SK-N-SH treated with all-trans-retinoic acid at 6 μM for 48 hours (cell line): ENCODE measurements around the gene ANK2.

ENCODE experiments used
- BACH2 ChIP-seq: fragments of 250-450 bp; sonication (Bioruptor Pico); IDR thresholded peaks from 2 replicates; pipeline ENCODE4 v1.9.0; 2021; ENCODE audit warnings: mild to moderate bottlenecking, borderline replicate concordance
- CSRNP3 ChIP-seq: fragments of 250-450 bp; sonication (Bioruptor Pico); IDR thresholded peaks from 2 replicates; pipeline ENCODE4 v1.5.1; 2021; ENCODE audit warnings: mild to moderate bottlenecking, moderate library complexity
- ESRRG ChIP-seq: fragments of 250-450 bp; sonication (Bioruptor Pico); IDR thresholded peaks from 2 replicates; pipeline ENCODE4 v1.6.1; 2021; ENCODE audit warnings: mild to moderate bottlenecking
- GLIS3 ChIP-seq: fragments of 250-450 bp; sonication (Bioruptor Pico); IDR thresholded peaks from 2 replicates; pipeline ENCODE4 v1.5.0; 2020; ENCODE audit warnings: mild to moderate bottlenecking, moderate library complexity
- RARB ChIP-seq: fragments of 250-450 bp; sonication (Bioruptor Pico); IDR thresholded peaks from 2 replicates; pipeline ENCODE4 v1.8.0; 2021; ENCODE audit warnings: mild to moderate bottlenecking, moderate library complexity
- SNAI2 ChIP-seq: fragments of 250-450 bp; sonication (Bioruptor Pico); IDR thresholded peaks from 2 replicates; pipeline ENCODE4 v1.5.0; 2020; ENCODE audit warnings: mild to moderate bottlenecking, moderate library complexity
- TOX ChIP-seq: fragments of 250-450 bp; sonication (Bioruptor Pico); IDR thresholded peaks from 2 replicates; pipeline ENCODE4 v1.8.0; 2021; ENCODE audit warnings: mild to moderate bottlenecking, moderate library complexity, borderline replicate concordance
- TSHZ2 ChIP-seq: fragments of 250-450 bp; sonication (Bioruptor Pico); IDR thresholded peaks from 2 replicates; pipeline ENCODE4 v1.5.0; 2020; ENCODE audit warnings: mild to moderate bottlenecking, moderate library complexity
- ZFP3 ChIP-seq: fragments of 250-450 bp; sonication (Bioruptor Pico); IDR thresholded peaks from 2 replicates; pipeline ENCODE4 v1.5.0; 2020; ENCODE audit warnings: mild to moderate bottlenecking, moderate library complexity
- ZFP30 ChIP-seq: fragments of 450-650 bp; formaldehyde crosslinking; IDR thresholded peaks from 2 replicates; pipeline ENCODE4 v1.5.0; 2022; ENCODE audit warnings: mild to moderate bottlenecking, moderate library complexity
- ZNF565 ChIP-seq: fragments of 450-650 bp; formaldehyde crosslinking; conservative IDR thresholded peaks from 2 replicates; pipeline ENCODE4 v1.5.0; 2020; ENCODE audit warnings: low read depth, mild to moderate bottlenecking, moderate library complexity
- TF ChIP-seq, protein P1 (sequence below): fragments of 250-450 bp; sonication (Bioruptor Pico); IDR thresholded peaks from 2 replicates; pipeline ENCODE4 v1.8.0; 2020; ENCODE audit warnings: mild to moderate bottlenecking, moderate library complexity, borderline replicate concordance

DNA sequence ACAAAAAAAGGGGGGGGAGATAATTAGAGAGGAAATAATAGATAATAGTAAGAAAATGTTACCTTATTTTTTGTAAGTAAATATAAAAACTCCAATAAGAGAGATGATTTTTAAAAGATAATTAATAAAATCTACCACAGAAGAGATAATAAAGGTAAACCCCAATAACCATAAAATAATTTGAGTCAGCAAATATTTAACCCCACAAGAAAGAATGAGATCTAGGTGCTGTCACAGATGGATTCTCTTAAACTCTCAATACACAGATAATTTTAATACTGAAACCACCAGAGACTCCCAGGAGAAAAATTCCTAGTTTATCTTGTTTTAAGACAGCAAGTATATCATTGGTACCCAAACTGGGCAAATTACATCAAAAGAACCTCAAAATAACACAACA, 341.4 kb downstream of the ANK2 start:
- TF ChIP-seq ZNF565 (CRISPR knock-in tag) = no peak
- no peak for TF ChIP-seq TOX (CRISPR knock-in tag)
- TF ChIP-seq, protein P1, sequence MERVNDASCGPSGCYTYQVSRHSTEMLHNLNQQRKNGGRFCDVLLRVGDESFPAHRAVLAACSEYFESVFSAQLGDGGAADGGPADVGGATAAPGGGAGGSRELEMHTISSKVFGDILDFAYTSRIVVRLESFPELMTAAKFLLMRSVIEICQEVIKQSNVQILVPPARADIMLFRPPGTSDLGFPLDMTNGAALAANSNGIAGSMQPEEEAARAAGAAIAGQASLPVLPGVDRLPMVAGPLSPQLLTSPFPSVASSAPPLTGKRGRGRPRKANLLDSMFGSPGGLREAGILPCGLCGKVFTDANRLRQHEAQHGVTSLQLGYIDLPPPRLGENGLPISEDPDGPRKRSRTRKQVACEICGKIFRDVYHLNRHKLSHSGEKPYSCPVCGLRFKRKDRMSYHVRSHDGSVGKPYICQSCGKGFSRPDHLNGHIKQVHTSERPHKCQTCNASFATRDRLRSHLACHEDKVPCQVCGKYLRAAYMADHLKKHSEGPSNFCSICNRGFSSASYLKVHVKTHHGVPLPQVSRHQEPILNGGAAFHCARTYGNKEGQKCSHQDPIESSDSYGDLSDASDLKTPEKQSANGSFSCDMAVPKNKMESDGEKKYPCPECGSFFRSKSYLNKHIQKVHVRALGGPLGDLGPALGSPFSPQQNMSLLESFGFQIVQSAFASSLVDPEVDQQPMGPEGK (CRISPR knock-in tag) = no peak
- TF ChIP-seq SNAI2 = no peak
- no peak for TF ChIP-seq CSRNP3
- no peak for TF ChIP-seq TSHZ2 (CRISPR knock-in tag)
- TF ChIP-seq RARB (CRISPR knock-in tag) = no peak
- TF ChIP-seq ZFP30 = no peak
- TF ChIP-seq ZFP3 (CRISPR knock-in tag) = no peak
- no peak for TF ChIP-seq BACH2 (CRISPR knock-in tag)
- TF ChIP-seq GLIS3 (CRISPR knock-in tag) = no peak
- TF ChIP-seq ESRRG = no peak
